RKO (cell line): Measurements from ENCODE around the gene PTPRK.

ENCODE experiments used
- DNase-seq: peaks from one replicate; pipeline ENCODE4 v3.0.0-alpha.2; 2016; ENCODE audit warnings: low spot score

Gene PTPRK

GRCh38 chr6:128138694-128139093 is 381.7 kb downstream of the PTPRK start:
- DNase-seq, result no peak

DNA sequence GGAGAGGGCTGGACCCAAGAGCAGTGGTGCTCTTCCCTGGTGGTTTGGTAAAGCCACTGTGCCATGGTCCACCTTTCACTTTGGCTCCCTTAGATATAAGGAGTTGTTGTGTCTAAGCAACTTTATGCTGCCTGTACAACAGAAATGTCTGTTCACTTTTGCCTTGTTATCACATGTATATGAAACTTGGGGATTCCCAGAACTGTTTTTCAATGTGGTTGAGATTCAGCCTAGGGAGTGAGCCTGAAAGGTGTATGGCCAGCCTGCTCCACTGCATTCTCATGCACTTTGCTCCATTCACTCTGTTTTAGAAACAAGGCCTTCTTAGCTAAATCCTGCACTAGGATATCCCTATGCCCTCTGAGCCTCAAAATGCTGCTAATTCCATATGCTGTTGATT is 385.1 kb downstream of the PTPRK start:
- DNase-seq, result no peak

DNA sequence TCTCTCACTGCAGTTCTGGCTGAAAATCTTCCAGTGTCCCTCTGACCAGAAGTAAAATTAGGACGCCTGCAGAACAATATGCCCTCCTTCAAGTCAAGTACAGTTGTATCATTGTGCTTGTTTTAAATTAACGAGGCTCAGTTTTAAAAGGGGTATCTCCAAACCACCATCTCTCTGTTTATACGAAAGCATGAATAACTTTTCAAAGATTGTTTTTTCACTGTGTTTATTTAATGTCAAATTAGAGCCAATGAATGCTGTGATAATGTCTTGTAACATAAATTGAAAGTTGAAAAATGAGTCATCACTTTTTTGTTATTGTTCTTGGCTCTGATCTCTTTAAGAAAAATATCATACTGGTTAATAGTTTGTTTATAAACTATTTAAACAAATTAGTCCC is 388.8 kb downstream of the PTPRK start:
- DNase-seq, result no peak

DNA sequence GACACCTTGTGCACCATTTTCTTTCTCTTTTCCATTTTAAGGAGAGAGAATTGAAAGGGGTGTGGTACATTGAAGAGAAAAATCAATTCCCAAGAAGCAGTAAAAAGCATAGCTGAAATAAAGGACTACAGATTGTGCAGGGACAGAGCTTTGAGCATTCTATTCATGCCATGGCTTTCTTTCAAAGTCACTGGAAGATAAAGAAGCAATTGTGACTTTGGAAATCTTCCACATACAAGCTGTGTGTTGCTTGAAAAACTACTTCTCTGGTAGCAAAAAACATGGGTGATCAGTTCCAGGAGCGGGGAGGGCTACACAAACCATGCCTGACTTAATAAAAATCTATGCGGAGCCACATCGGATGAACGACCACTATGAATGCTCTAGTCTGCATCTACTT is 389.4 kb downstream of the PTPRK start:
- no peak for DNase-seq

GRCh38 chr6:128129679-128130078 is 390.7 kb downstream of the PTPRK start:
- no peak for DNase-seq

- no peak for DNase-seq
Observed at GRCh38 chr6:128127650-128128049, 392.7 kb downstream of the PTPRK start.

DNA sequence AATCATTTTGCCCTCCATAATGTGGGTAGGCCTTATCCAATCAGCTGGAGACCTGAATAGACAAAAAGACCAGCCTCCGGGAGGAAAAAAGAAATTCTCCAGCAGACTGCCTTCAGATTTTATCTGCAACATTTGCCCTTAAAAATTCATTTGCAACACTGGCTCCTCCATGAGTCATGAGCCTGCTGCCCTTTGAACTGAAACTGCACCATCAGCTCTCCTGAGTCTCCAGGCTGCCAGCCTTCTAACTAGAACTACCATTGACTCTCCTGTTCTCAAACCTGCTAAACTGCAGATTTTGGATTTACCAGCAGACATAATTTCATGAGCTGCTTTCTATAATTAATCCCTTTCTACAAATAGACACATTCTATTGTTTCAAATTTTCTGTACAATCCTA is 395.7 kb downstream of the PTPRK start:
- DNase-seq, result peak; percentile 26

GRCh38 chr6:128121610-128122009 is 398.8 kb downstream of the PTPRK start:
- DNase-seq, result no peak

DNA sequence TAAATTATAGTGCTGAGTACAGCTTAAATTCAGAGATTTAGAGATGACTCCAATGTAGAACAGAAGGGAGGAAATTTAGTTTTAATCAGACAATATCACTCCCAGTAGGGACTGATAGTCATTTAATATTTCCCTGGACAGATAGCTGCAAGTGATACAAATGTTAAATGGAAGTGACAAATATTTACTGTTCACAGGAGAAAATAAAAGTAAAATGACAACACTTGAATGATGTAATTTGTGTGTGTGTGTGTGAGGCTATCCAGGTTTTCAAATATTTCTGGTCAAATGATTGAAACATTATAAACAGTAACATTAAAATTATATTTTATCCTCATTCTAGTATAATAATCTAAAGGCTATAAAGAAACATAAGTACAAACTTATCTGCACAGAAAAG is 399.2 kb downstream of the PTPRK start:
- no peak for DNase-seq

GRCh38 chr6:128118401-128118800 is 402.0 kb downstream of the PTPRK start:
- no peak for DNase-seq

- no peak for DNase-seq
Observed at GRCh38 chr6:128117916-128118315, 402.5 kb downstream of the PTPRK start.

DNA sequence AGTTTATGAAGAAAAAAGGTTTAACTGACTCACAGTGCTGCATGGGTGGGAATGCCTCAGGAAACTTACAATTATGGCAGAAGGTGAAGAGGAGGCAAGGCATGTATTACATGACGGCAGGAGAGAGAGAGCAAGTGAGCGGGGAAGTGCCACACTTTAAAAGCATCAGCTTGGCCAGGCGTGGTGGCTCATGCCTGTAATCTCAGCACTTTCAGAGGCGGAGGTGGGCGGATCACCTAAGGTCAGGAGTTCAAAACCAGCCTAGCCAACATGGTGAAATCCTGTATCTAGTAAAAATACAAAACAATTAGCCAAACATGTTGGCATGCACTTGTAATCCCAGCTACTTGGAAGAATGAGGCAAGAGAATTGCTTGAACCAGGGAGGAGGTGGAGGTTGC is 406.2 kb downstream of the PTPRK start:
- no peak for DNase-seq

DNA sequence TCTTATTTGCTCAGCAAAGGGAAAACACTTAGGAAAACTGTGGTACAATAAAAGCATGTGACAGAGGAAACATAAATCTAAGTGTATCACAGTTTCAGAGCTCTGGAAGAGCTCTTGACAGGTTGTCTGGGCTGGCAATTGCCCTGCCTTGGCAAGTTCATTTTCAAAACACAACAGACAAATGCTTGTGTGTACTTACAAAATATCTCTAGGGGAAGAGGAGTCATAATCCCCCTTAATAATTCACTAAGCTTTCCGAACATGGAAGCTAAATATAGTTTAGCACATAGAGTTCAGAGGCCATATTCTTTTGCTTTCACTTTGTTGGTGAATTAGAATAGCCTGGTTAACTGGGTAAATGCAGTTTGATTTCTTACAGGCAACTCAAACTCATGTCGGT is 407.9 kb downstream of the PTPRK start:
- no peak for DNase-seq

- no peak for DNase-seq
Observed at GRCh38 chr6:128111096-128111495, 409.3 kb downstream of the PTPRK start.

DNA sequence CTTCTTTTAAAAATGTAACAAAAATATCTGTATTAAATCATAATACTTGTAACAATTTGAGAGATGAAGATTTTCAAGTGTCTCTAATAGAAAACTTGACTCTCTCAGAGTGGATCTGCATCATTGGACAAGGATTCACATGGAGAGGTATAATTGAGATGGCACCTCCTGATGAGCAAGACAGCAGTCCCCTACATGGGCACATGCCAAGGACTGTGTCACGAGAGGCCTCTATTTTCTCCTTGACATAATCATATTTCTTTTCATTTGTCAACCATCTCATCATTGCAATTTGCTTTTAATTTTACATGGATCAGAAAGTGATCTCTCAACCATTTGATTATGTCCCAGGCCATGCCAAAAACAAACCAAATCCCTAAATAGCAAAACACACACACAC is 412.7 kb downstream of the PTPRK start:
- no peak for DNase-seq

- DNase-seq, result no peak
Observed at GRCh38 chr6:128099571-128100197, 420.7 kb downstream of the PTPRK start.

- DNase-seq, result peak; percentile 40
Observed at GRCh38 chr6:128098000-128098581, 422.3 kb downstream of the PTPRK start.

GRCh38 chr6:128097009-128097408 is 423.4 kb downstream of the PTPRK start:
- DNase-seq, result no peak

DNA sequence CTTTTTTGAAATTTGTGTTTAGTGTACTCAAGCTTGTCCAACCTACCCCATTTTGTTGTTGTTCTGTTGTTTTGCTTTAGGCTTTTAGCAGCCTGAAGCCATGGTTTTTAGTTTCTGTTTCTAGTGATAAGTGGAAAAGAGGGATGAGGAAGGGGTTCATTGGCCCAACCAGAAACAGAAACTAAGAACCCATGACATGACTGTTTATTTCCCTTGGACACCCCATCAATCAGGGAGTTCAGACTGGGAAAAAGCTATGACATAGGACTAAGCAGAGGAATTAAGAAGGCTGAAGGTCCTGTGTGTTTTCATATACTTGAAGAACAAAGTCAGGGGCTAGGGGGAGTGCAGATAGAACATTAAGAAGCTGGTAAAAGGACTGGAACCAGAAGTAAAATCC is 425.0 kb downstream of the PTPRK start:
- DNase-seq, result no peak

DNA sequence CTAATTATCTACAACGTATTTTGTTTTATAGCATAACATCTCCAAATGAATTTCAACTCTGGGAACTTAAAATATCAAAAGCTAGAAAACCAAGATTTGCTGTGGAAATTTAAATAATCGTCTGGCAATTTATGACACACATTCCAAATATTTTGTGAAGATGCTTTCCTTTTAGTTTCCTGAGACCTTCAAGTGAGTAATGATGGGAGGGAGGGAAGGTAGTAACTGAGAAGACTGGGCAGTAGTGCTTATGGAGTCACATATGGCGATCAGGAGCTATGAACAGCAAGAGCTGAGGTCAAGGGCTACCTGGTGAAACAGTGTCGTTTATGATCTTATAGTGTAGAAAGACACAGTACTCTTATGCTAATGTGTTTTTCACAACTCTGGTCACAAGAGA is 441.4 kb downstream of the PTPRK start:
- no peak for DNase-seq

DNA sequence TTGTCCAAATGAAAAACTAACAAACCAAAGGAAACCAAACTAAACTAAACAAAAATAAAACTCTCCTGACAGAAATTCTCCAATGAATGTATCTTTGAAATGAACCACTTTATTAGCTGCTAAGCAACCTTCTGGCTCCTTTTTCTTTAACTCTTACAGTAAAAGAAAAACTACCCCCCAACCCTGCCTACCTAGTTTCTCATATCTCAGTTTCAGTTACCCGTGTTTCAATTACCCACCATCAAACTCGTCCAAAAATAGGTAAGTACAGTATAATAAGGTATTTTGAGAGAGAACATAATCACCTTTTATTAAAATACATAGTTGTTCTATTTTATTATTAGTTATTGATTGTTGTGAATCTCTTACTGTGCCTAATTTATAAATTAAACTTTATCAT is 442.1 kb downstream of the PTPRK start:
- DNase-seq, result no peak

DNA sequence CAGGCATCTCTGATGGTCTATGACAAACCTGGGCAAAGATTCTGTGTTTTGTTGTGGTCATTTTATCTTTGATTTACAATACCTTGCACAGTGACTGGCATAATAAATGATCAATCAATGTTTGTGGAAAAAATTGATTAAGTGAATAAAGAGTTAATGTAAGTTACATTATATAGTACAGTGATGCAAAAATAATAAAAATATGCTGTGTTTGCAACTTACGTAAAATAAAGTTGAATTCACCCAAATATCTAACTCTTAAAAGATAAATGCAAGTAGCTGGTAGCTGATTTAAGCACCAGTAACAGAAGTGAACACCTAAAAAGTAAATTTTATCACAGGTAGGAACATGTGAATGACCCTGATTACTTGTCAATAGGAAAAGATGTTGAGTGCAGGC is 443.6 kb downstream of the PTPRK start:
- no peak for DNase-seq

DNA sequence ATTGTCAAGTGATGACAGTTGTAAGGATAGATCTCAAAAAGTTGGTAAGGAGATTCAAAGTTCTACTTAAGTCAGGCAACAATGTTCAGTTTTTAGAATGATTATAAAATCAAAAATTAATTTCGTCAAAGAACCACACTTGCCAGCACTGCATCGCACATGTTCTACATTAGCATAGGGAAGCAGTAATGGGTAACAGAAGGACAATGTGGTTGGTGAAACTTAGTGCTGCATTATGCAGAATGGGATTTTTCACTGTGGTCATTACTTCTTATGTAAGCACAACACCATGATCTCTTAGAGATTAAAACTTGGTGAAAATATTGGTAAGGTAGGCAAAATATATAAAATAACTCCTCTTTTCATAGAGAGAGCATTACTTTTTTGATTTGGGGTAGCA is 445.8 kb downstream of the PTPRK start:
- DNase-seq, result no peak

GRCh38 chr6:128073389-128073788 is 447.0 kb downstream of the PTPRK start:
- no peak for DNase-seq
